HG03066 (cell line): ENCODE results near the gene DGKE.

Experiments used
- ATAC-seq: cut with Tn5 transposase; IDR thresholded peaks from one replicate; pipeline ENCODE4 v1.9.1; 2021; ENCODE audit warnings: low read depth; ENCODE audit not compliant: unreplicated experiment

The DGKE gene

GRCh38 chr17:56912105-56912999 is 78.4 kb downstream of the DGKE start:
- ATAC-seq: no peak

GRCh38 chr17:56913000-56913311 is 79.0 kb downstream of the DGKE start:
- ATAC-seq: no peak

- peak; percentile 35 for ATAC-seq
Observed at GRCh38 chr17:56913353-56913866, 79.5 kb downstream of the DGKE start.

- peak; percentile 69 for ATAC-seq
Observed at GRCh38 chr17:56913867-56914580, 80.1 kb downstream of the DGKE start, which contains the start of gene TRIM25. Gene TRIM25, minus strand, starts transcription at chr17:56914049. Its CDS starts 61 bp downstream, at chr17:56913988.

DNA sequence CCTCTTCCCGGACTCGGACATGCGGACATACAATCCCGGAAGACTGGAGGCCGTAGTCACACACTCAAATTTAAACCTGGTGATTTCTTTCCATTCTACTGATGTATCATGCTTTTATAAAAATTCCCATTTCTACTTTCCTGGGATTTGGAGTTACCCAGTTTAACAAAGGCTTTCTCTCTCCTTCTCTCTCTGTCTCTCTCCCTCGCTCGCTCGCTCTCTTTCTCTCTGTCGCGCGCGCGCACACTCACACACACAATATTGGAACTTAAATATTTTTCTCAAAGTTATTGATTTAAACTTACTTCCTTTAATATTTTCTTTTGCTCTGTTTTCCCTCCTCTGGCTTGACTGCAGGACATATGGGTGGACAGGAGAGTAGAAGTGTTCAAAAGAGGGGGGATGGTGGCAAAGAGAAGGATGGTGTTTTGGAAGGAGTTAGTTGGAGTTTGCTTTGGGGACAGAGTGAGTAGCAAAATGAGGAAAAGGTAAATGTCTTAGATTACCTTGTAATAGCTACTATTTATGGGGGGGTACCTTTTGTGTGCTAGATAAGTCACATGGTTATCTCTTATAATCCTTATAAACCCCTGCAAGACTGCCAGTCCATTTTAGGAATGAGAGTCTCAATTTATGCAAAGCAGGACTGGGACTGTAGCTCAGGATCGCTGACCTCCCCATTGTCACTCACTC is 80.8 kb downstream of the DGKE start:
- ATAC-seq: no peak

DNA sequence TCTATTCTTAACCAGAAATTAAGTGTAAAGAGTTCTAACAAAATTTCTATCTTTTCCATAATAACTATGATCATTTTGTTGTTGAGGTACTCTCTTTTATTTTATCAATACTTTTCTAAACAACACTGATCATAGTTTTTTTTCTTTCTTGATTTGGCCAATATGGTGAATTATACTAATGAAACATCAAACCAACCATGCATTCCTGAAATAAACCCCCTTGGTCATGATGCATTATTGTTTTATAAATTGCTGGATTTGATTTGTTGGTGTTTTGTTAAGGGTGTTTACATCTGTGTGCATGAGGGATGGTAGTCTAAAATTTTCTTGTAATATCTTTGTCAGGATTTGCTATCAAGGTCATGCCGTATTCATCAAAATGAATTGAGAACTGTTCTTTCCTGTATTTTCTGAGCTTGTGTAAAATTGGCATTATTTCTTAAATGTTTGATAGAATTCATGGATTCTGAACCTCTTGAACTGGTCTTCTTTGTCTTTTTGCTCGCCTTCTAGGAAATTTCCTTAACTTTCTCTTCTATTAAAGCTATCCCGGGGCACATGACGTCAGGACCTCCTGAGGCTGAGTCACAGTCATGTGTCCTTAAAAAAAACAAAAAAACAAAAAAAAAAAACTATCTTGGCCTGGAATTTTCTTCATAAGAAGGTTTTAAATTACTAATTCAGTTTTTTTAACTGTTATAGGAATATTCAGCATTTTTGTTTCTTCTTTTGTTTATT is 83.8 kb downstream of the DGKE start:
- ATAC-seq: no peak

DNA sequence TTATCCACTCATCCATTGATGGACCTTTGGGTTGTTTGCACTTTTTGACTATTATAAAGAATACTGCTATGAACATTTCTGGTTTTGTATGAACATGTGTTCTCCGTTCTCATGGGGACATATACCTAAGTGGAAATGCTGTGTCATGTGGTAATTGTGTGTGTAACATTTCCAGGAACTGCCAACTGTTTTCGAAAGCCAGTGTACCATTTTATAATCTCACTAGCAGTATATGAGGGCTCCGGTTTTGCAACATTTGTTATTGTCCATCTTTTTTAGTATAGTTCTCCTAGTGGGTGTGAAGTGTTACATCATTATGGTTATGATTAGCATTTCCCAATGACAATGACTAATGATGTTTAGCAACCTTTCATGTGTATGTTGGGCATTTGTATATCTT is 85.0 kb downstream of the DGKE start:
- ATAC-seq: no peak
